ENCODE measurements around the gene LRRC23. TPM values are rescaled to one million over a fixed set of nuclear protein-coding genes. Genes with fewer than 3 reads are reported as not detected.

LRRC23 gene
- total RNA-seq, 4 donors from 2014 or later: 2.3 to 5.9 (median 4.8) TPM

DNA sequence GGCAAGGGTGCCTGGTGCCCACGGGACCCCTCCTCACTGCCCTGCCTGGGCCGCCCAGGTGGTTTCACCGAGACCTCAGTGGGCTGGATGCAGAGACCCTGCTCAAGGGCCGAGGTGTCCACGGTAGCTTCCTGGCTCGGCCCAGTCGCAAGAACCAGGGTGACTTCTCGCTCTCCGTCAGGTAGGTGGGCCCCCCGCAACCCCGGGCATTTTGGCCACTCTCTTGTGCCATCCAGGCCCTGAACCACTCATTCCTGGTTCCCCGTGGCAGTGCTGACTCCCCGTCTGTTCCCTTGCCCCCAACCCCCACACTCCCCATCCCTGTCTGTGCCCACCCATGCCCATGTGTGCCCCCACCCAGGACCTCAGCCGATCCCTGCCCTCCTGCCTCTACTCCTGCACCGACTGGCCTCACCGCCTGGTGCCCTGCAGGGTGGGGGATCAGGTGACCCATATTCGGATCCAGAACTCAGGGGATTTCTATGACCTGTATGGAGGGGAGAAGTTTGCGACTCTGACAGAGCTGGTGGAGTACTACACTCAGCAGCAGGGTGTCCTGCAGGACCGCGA is 47.0 kb downstream of the LRRC23 start:
- DNase-seq: no peak
- peak overlapping the region; percentile 19 to 61 (median 42) for H3K4me3 ChIP-seq
- intact Hi-C loops (cut with DNase I): no loop called here
- TF ChIP-seq, protein P1, sequence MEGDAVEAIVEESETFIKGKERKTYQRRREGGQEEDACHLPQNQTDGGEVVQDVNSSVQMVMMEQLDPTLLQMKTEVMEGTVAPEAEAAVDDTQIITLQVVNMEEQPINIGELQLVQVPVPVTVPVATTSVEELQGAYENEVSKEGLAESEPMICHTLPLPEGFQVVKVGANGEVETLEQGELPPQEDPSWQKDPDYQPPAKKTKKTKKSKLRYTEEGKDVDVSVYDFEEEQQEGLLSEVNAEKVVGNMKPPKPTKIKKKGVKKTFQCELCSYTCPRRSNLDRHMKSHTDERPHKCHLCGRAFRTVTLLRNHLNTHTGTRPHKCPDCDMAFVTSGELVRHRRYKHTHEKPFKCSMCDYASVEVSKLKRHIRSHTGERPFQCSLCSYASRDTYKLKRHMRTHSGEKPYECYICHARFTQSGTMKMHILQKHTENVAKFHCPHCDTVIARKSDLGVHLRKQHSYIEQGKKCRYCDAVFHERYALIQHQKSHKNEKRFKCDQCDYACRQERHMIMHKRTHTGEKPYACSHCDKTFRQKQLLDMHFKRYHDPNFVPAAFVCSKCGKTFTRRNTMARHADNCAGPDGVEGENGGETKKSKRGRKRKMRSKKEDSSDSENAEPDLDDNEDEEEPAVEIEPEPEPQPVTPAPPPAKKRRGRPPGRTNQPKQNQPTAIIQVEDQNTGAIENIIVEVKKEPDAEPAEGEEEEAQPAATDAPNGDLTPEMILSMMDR (IDR thresholded peaks at IDR 0.05): no peak
- no peak for TF ChIP-seq POLR2A (IDR thresholded peaks at IDR 0.05)
- peak overlapping the region; percentile 61 to 88 (median 76) for H3K27ac ChIP-seq
- peaks cover 0 to 19% (median 0%) of the 10 kb centered on the region in 3 donors for H3K36me3 ChIP-seq
- H3K9me3 ChIP-seq: no peaks in the 10 kb centered on the region
- H3K27me3 ChIP-seq: no peaks in the 10 kb centered on the region
- peaks cover 6 to 66% (median 15%) of the 10 kb centered on the region in 3 donors for H3K4me1 ChIP-seq
- WGBS, 2 donors: 76 to 80% methylated on average over 12 to 13 of the region's 20 CpGs

DNA sequence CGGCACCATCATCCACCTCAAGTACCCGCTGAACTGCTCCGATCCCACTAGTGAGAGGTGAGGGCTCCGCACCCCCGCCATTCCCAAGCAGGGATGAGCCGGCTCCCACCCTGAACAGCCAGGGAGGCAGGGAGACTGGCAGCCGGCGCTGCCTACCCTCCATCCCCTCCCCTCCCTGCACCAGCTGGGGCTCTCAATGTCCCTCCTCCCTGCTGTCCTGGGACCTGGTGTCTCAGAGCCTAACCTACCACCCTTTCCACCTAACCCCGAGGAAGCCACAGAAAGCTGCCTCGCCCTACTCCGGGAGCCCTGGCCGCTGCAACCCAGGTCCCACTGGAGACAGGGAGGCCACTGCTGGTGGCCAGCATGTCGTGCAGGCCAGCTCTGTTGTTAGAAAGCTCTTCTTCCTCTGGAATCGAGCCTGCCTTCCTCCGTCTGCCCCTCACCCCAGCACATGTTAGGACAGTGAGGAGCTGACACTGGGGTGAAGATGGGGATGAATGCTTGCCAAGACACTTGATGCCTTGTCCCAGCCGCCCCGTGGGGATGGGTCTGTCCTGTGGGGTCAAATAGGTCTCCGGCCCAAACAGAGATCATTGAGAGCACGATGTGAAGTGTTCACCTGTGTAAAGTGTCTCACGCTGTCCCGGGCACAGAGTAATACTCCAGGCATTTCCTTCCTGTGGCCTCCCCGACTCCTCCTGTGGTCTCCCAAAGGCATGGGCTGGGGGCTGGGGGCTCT is 47.7 kb downstream of the LRRC23 start:
- peaks cover 6 to 66% (median 14%) of the 10 kb centered on the region in 3 donors for H3K4me1 ChIP-seq
- no peak for TF ChIP-seq POLR2A (IDR thresholded peaks at IDR 0.05)
- TF ChIP-seq, protein P1 (IDR thresholded peaks at IDR 0.05): no peak
- H3K27me3 ChIP-seq: no peaks in the 10 kb centered on the region
- intact Hi-C loops (cut with DNase I): no loop called here
- no peak for DNase-seq
- peak overlapping the region; percentile 61 to 88 (median 76) for H3K27ac ChIP-seq
- H3K9me3 ChIP-seq: no peaks in the 10 kb centered on the region
- H3K36me3 ChIP-seq: peaks cover 0 to 23% (median 0%) of the 10 kb centered on the region in 3 donors
- 60 to 74% methylated on average over 1 to 13 of the region's 22 CpGs for WGBS, 2 donors
- H3K4me3 ChIP-seq: peak overlapping the region; percentile 19 to 61 (median 42)

DNA sequence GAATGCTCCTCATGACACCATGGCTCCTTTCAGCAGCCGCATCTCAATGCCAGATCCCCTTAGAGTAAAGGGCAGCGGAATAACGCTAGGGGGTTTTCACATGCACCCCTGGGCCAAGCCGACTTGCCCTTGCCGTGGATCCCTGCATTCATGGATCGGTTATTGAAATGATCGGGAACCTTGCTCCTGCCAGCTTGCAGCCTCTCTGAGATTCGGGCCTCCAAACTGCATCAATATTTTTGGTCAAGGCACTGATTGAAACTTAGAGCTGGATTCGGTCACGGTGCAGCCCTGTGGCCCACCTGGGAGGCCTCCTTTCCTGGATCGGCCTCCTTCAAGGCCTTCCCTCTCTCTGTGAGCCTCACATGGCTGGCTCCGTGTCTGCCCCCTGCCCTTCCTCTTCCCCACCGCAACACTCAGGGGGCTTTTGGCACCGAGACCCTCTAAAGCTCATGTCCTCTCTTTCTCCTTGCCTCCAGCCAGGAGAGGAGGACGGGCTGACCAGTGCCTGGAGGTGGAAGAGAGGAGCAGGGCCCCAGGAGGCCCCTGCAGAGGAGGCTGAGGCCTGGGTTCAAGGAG is 48.3 kb downstream of the LRRC23 start:
- TF ChIP-seq POLR2A (IDR thresholded peaks at IDR 0.05): no peak
- TF ChIP-seq, protein P1 (IDR thresholded peaks at IDR 0.05): no peak
- H3K27ac ChIP-seq: peak overlapping the region; percentile 39 to 88 (median 72)
- intact Hi-C loops (cut with DNase I): no loop called here
- no peak for DNase-seq
- H3K9me3 ChIP-seq: no peaks in the 10 kb centered on the region
- peaks cover 6 to 69% (median 20%) of the 10 kb centered on the region in 3 donors for H3K4me1 ChIP-seq
- 74 to 87% methylated on average over 3 to 11 of the region's 15 CpGs for WGBS, 2 donors
- peaks cover 0 to 27% (median 0%) of the 10 kb centered on the region in 3 donors for H3K36me3 ChIP-seq
- H3K27me3 ChIP-seq: no peaks in the 10 kb centered on the region
- H3K4me3 ChIP-seq: peak overlapping the region; percentile 19 to 61 (median 42)

DNA sequence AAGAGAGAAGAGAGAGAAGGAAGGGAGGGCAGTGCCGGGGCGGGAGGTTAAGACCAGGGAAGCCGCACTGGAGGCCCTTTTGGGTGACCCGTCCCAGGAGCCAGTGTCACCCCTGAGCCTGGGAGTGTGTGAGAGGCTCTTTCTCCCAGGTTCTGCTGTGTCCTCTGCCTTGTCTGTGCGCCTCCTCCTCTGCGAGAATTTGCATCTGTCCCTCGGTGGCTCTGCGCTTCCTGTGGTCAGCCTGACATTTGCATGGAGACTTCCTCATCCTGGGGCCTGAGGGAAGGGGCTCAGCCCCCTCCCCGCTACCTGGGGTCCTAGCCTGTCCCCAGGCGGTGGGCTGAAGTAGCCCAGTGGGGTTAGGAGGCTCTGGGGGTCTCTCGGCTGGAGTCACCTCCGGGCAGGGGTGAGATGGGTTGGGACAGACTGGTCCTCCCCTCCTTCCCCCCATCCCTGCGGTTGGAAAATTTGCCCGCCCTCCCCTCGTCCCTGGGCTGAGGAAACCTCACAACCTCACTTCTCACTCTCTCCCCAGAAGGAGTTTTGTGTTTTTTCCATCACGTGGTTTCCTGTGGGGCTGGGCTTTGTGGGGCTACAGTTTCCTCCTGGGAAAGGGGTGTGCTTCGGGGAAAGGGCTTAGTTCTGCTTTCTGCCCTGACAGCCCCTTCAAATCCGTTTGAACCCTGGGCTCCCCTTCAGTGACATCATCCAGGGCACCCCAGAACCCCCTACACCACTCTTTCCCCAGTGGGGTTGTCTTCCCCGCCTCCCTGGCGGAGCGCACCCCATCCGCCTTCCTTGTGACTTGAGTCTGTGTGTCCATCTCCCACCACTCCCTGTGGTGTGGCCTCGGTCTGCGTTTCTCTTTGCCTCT is 49.1 kb downstream of the LRRC23 start:
- no peak for DNase-seq
- Histone ChIP-seq H3K27me3 (no peaks in the 10 kb centered on the region), H3K9me3 (no peaks in the 10 kb centered on the region), H3K4me3 (peak overlapping the region in 3 of 4 donors; percentile 38 to 61 (median 45)), H3K27ac (peak overlapping the region; percentile 39 to 88 (median 72)), H3K36me3 (peaks cover 0 to 27% (median 0%) of the 10 kb centered on the region in 3 donors), H3K4me1 (peaks cover 13 to 76% (median 27%) of the 10 kb centered on the region in 3 donors)
- intact Hi-C loops (cut with DNase I): no loop called here
- TF ChIP-seq, protein P1 (IDR thresholded peaks at IDR 0.05): no peak
- peak in 1 of 4 donors; percentile 72 for TF ChIP-seq POLR2A (IDR thresholded peaks at IDR 0.05)
- 49 to 69% methylated on average over 15 to 23 of the region's 24 CpGs for WGBS, 2 donors
